Vagina (tissue), 2 donors: ENCODE data around the gene NAV2. TPM values are rescaled to one million over a fixed set of nuclear protein-coding genes. Genes with fewer than 3 reads are reported as not detected.
A peak's percentile ranks its signal among the peaks of the same experiment; 100 is the strongest.

ENCODE experiments used
- DNase-seq, 2 donors: peaks; one replicate each; pipeline ENCODE4 v3.0.0-alpha.2; 2017; ENCODE audit errors: extremely low spot score in 2 of 2
- H3K27ac ChIP-seq: fragments of 200-600 bp; sonication (generic); one replicate; pipeline ENCODE4 v1.5.1; 2019
- H3K27me3 ChIP-seq: fragments of 200-600 bp; sonication (generic); one replicate; pipeline ENCODE4 v1.5.1; 2019
- H3K36me3 ChIP-seq, 2 donors: fragments of 200-600 bp; sonication (generic); one replicate each; pipeline ENCODE4 v1.5.1; 2017 to 2019
- H3K4me1 ChIP-seq: fragments of 200-600 bp; sonication (generic); one replicate; pipeline ENCODE4 v1.5.1; 2019
- H3K4me3 ChIP-seq, 2 donors: fragments of 200-600 bp; sonication (generic); 1 replicate in 1 of 2; 2 replicates in 1 of 2; pipeline ENCODE4 v1.5.1; 2016 to 2019
- H3K9me3 ChIP-seq: fragments of 200-600 bp; sonication (generic); one replicate; pipeline ENCODE4 v1.5.1; 2019
- CTCF ChIP-seq, 3 experiments: fragments of 450-650 bp in 2 of 3; fragments of 200-600 bp in 1 of 3; sonication (generic) in 1 of 3; IDR thresholded peaks; one replicate each; pipeline ENCODE4 v1.5.1; 2017 to 2019; ENCODE audit warnings: antibody characterized with exemption in 3 of 3, mild to moderate bottlenecking in 2 of 3, moderate library complexity in 2 of 3
- POLR2A ChIP-seq, 2 donors: fragments of 450-650 bp; IDR thresholded peaks; one replicate each; pipeline ENCODE4 v1.6.1; 2017; ENCODE audit warnings: antibody characterized with exemption in 2 of 2, mild to moderate bottlenecking in 2 of 2, moderate library complexity in 2 of 2
- POLR2AphosphoS5 ChIP-seq, 2 donors: sonication (generic); formaldehyde crosslinking; IDR thresholded peaks; one replicate each; pipeline ENCODE4 v1.9.0; 2017; ENCODE audit warnings: antibody characterized with exemption in 2 of 2, mild to moderate bottlenecking in 2 of 2, low read depth in 1 of 2; ENCODE audit not compliant: insufficient read depth in 1 of 2
- intact Hi-C: fragments of 100-400 bp; cut with DNase I; formaldehyde crosslinking; loops from one replicate; pipeline ENCODE4 v1.15.1; 2023
- microRNA-seq: library from miRNA; unstranded; fragments of <30 nt; microRNA quantifications from one replicate; pipeline ENCODE4, GENCODE V29; 2017; ENCODE audit warnings: borderline number of aligned reads, borderline replicate concordance
- small RNA-seq: library from RNA; depleted of rRNA; stranded (forward); fragments of <200 nt; gene quantifications from one replicate; pipeline ENCODE3, GENCODE V24; 2016
- total RNA-seq: library from RNA; depleted of rRNA; stranded (reverse); fragments of >200 nt; gene quantifications from one replicate; pipeline ENCODE4 v1.2.3, GENCODE V29; 2016

NAV2 gene
- total RNA-seq, 1 donor from 2014 or later, result 25.3 TPM

- intact Hi-C loops, result no loop called here
- Histone ChIP-seq H3K27me3 (peaks cover 35% of the 10 kb centered on the region), H3K4me1 (peaks cover 16% of the 10 kb centered on the region), H3K27ac (no peak overlapping the region), H3K36me3 (no peaks in the 10 kb centered on the region), H3K9me3 (no peaks in the 10 kb centered on the region), H3K4me3 (peak overlapping the region in 1 of 2 donors; percentile 7)
- TF ChIP-seq POLR2A (IDR thresholded peaks at IDR 0.05), result no peak
- no peak for TF ChIP-seq CTCF (IDR thresholded peaks at IDR 0.05)
- TF ChIP-seq POLR2AphosphoS5 (IDR thresholded peaks at IDR 0.05; ENCODE audit: insufficient read depth in 1 of 2, low read depth in 1 of 2), result no peak
- DNase-seq, result no peak
These were observed 451.3 kb downstream of the NAV2 start for GRCh38 chr11:20163783-20164481.

Small RNA genes lying within 50 kb of the gene (microRNA-seq; reads per million reads assigned to microRNA genes)
- gene MIR4694, result not detected

Small RNA genes lying within 50 kb of the gene (small RNA-seq; reads per million reads assigned to genes)
- not detected for gene MIR4694
